BLaER1 (cell line): ENCODE results near the gene ATAD3C.

Source experiments
- H3K27ac ChIP-seq: shearing (Covaris generic); formaldehyde crosslinking; 2 replicates; pipeline ENCODE4 v1.8.1; 2022
- H3K27me3 ChIP-seq: shearing (Covaris generic); formaldehyde crosslinking; 2 replicates; pipeline ENCODE4 v1.8.1; 2022
- H3K36me3 ChIP-seq: shearing (Covaris generic); formaldehyde crosslinking; 2 replicates; pipeline ENCODE4 v1.8.1; 2022
- H3K4me1 ChIP-seq: shearing (Covaris generic); formaldehyde crosslinking; 2 replicates; pipeline ENCODE4 v1.8.1; 2022
- H3K4me2 ChIP-seq: shearing (Covaris generic); formaldehyde crosslinking; 2 replicates; pipeline ENCODE4 v1.8.1; 2022
- H3K4me3 ChIP-seq: shearing (Covaris generic); formaldehyde crosslinking; 2 replicates; pipeline ENCODE4 v1.8.1; 2022
- H3K9ac ChIP-seq: shearing (Covaris generic); formaldehyde crosslinking; 2 replicates; pipeline ENCODE4 v1.8.1; 2022
- H3K9me3 ChIP-seq: shearing (Covaris generic); formaldehyde crosslinking; 2 replicates; pipeline ENCODE4 v1.8.1; 2022
- H4K20me1 ChIP-seq: shearing (Covaris generic); formaldehyde crosslinking; 2 replicates; pipeline ENCODE4 v1.8.1; 2022
- Cebpa-rat ChIP-seq: shearing (Covaris generic); IDR thresholded peaks from 2 replicates; pipeline ENCODE4 v1.8.1; 2022

The ATAD3C gene

GRCh38 chr1:1419363-1419812, 30.1 kb upstream of the ATAD3C start:
- H4K20me1 ChIP-seq = no peaks in the 10 kb centered on the region
- H3K4me2 ChIP-seq = peak overlapping the region; percentile 54
- H3K36me3 ChIP-seq = no peaks in the 10 kb centered on the region
- H3K4me1 ChIP-seq = peaks cover 59% of the 10 kb centered on the region
- H3K4me3 ChIP-seq = no peak overlapping the region
- TF ChIP-seq Cebpa-rat = no peak
- no peaks in the 10 kb centered on the region for H3K9me3 ChIP-seq
- H3K9ac ChIP-seq = no peak overlapping the region
- H3K27me3 ChIP-seq = no peaks in the 10 kb centered on the region
- H3K27ac ChIP-seq = peak overlapping the region; percentile 78; the same call in 1 of the 2 replicates

GRCh38 chr1:1419813-1420653, 29.5 kb upstream of the ATAD3C start:
- Histone ChIP-seq H4K20me1 (no peaks in the 10 kb centered on the region), H3K9ac (no peak overlapping the region), H3K9me3 (no peaks in the 10 kb centered on the region), H3K27me3 (no peaks in the 10 kb centered on the region), H3K4me3 (no peak overlapping the region), H3K4me2 (peak overlapping the region; percentile 54), H3K36me3 (no peaks in the 10 kb centered on the region), H3K27ac (no peak overlapping the region), H3K4me1 (peaks cover 65% of the 10 kb centered on the region)
- no peak for TF ChIP-seq Cebpa-rat

GRCh38 chr1:1420654-1421141, 28.8 kb upstream of the ATAD3C start:
- H3K4me2 ChIP-seq = peak overlapping the region; percentile 85
- no peaks in the 10 kb centered on the region for H3K27me3 ChIP-seq
- no peaks in the 10 kb centered on the region for H3K36me3 ChIP-seq
- 0 out of 2 replicates have a peak overlapping the region, but pooled peaks have one; percentile 38 for H3K4me3 ChIP-seq
- H3K4me1 ChIP-seq = peaks cover 71% of the 10 kb centered on the region
- H3K9ac ChIP-seq = peak overlapping the region; percentile 73
- TF ChIP-seq Cebpa-rat = no peak
- no peaks in the 10 kb centered on the region for H3K9me3 ChIP-seq
- H4K20me1 ChIP-seq = no peaks in the 10 kb centered on the region
- H3K27ac ChIP-seq = peak overlapping the region; percentile 85

DNA sequence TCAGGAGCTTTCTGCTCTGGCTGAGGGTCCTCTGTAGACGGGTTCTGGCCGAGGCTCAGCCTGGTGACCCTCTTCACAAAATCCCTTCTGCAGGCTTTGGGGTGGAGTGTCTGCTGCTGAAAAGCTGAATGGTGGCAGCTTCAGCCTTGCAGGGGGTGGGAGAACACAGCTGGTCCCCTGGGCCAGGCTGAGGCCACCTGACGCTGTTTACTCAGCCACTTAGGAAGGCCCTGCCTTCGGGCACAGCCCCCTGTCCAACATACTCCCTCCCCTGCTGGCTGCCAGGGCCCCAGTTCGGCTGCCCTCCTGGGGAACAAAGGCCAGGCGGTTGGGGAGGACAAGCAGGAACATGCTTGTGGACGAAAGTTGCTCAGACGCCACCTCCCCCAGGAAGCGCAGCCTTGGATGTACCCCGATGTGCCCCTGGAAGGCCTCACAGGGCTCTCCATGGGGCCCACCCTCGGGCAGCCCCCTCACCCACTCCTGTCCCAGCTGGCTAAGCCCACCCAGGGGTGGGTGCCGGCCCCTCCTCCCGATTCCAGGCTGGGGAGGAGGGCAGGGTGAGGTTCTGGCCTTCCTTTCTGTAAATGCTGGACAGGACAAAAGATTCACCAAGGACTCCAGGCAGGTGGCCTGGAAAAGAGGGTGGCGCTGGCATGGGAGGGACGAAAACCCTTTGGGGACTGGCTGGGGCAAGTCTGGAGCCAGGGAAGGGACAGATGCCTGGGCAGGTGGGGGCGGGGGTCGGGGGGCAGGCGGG, 28.2 kb upstream of the ATAD3C start, which contains the start of gene ANKRD65:
Gene ANKRD65, minus strand, starts transcription at position 130 of the 760 bp plus-strand sequence. CDS start 271 bp downstream, outside the sequence.
- Histone ChIP-seq H3K36me3 (no peaks in the 10 kb centered on the region), H3K4me2 (peak within 1 kb of the TSS; percentile 85), H3K27me3 (no peaks in the 10 kb centered on the region), H3K4me1 (peaks cover 78% of the 10 kb centered on the region), H3K9me3 (no peaks in the 10 kb centered on the region), H3K27ac (peak within 1 kb of the TSS; percentile 85), H4K20me1 (no peaks in the 10 kb centered on the region), H3K4me3 (peak within 1 kb of the TSS; percentile 38; the same call in 1 of the 2 replicates), H3K9ac (peak within 1 kb of the TSS; percentile 73)
- TF ChIP-seq Cebpa-rat = no peak

GRCh38 chr1:1421907-1422464, 27.5 kb upstream of the ATAD3C start:
- Histone ChIP-seq H3K9me3 (no peaks in the 10 kb centered on the region), H3K4me2 (peak overlapping the region; percentile 85), H3K9ac (peak overlapping the region; percentile 63; the same call in 1 of the 2 replicates), H3K27ac (peak overlapping the region; percentile 70), H3K27me3 (no peaks in the 10 kb centered on the region), H3K36me3 (no peaks in the 10 kb centered on the region), H3K4me3 (no peak overlapping the region), H4K20me1 (no peaks in the 10 kb centered on the region), H3K4me1 (peaks cover 82% of the 10 kb centered on the region)
- TF ChIP-seq Cebpa-rat = no peak

GRCh38 chr1:1422465-1423244, 26.8 kb upstream of the ATAD3C start:
- Histone ChIP-seq H3K36me3 (no peaks in the 10 kb centered on the region), H3K27ac (peak overlapping the region; percentile 70), H4K20me1 (no peaks in the 10 kb centered on the region), H3K4me1 (peaks cover 79% of the 10 kb centered on the region), H3K27me3 (no peaks in the 10 kb centered on the region), H3K4me3 (no peak overlapping the region), H3K9ac (peak overlapping the region; percentile 63; the same call in 1 of the 2 replicates), H3K4me2 (peak overlapping the region; percentile 85), H3K9me3 (no peaks in the 10 kb centered on the region)
- TF ChIP-seq Cebpa-rat = no peak

DNA sequence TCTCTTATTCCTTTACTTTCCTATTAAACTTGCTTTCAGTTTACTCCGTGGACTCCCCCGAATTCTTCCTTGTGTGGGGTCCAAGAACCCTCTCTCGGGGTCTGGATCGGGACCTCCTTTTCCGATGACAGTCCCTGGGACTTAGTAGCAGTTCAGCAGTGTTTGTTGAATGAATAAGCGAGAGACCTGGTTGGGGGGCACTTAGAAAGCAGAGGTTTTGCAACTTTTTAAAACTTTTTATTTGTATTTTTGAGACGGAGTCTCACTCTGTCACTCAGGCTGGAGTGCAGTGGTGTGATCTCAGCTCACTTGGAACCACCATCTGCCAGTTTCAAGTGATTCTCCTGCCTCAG, 26.3 kb upstream of the ATAD3C start:
- H3K27me3 ChIP-seq = no peaks in the 10 kb centered on the region
- H3K27ac ChIP-seq = no peak overlapping the region
- H3K4me3 ChIP-seq = no peak overlapping the region
- TF ChIP-seq Cebpa-rat = no peak
- H3K9ac ChIP-seq = no peak overlapping the region
- H3K4me1 ChIP-seq = peaks cover 73% of the 10 kb centered on the region
- H4K20me1 ChIP-seq = no peaks in the 10 kb centered on the region
- no peaks in the 10 kb centered on the region for H3K9me3 ChIP-seq
- H3K4me2 ChIP-seq = peak overlapping the region; percentile 85
- H3K36me3 ChIP-seq = no peaks in the 10 kb centered on the region

- Histone ChIP-seq H3K4me2 (no peak overlapping the region), H3K27me3 (no peaks in the 10 kb centered on the region), H4K20me1 (no peaks in the 10 kb centered on the region), H3K9ac (no peak overlapping the region), H3K27ac (no peak overlapping the region), H3K4me1 (peaks cover 69% of the 10 kb centered on the region), H3K36me3 (no peaks in the 10 kb centered on the region), H3K9me3 (no peaks in the 10 kb centered on the region), H3K4me3 (no peak overlapping the region)
- TF ChIP-seq Cebpa-rat = no peak
Measured at GRCh38 chr1:1424707-1425106, 24.8 kb upstream of the ATAD3C start.

DNA sequence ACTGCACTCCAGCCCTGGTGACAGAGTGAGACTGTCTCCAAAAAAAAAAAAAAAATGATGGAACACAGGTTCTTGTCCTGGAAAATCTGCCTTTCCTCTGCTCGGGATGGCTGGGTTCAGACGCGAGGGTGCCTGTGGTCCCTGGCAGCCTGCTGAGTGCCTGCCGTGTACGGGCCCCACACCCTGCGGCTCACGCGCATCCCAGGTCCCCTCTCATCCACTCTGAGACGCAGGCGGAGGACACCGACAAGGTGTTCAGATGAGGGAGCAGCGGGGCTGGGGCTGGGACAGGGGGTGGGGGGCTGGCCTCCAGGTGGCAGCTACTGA, 24.1 kb upstream of the ATAD3C start:
- no peak overlapping the region for H3K4me3 ChIP-seq
- no peaks in the 10 kb centered on the region for H3K27me3 ChIP-seq
- H3K9ac ChIP-seq = no peak overlapping the region
- peak overlapping the region; percentile 91; the same call in 1 of the 2 replicates for H3K27ac ChIP-seq
- no peak for TF ChIP-seq Cebpa-rat
- peaks cover 73% of the 10 kb centered on the region for H3K4me1 ChIP-seq
- H3K9me3 ChIP-seq = no peaks in the 10 kb centered on the region
- H3K36me3 ChIP-seq = no peaks in the 10 kb centered on the region
- H3K4me2 ChIP-seq = peak overlapping the region; percentile 97; the same call in 1 of the 2 replicates
- no peaks in the 10 kb centered on the region for H4K20me1 ChIP-seq
